HCT116 (cell line): Measurements from ENCODE around the gene ILDR2. TPM values are rescaled to one million over a fixed set of nuclear protein-coding genes. Genes with fewer than 3 reads are reported as not detected.

Experiments used
- ATAC-seq: fragments of 200-7000 bp; cut with Tn5 transposase; 2 replicates; pipeline ENCODE4 v1.9.1; 2020; ENCODE audit warnings: mild to moderate bottlenecking, moderate library complexity
- BruUV-seq: library from RNA; stranded (reverse); fragments of 400-500 nt; replicated peaks from 2 replicates; lab custom pipeline; 2021; lab: Mats Ljungman, UMichigan
- CTCF ChIA-PET: fragments of 300-600 bp; sonication (Branson Sonifier 250); formaldehyde crosslinking; loops from one replicate; lab custom pipeline; 2021; ENCODE audit warnings: antibody characterized with exemption; lab: Charles Lee
- POLR2A ChIA-PET: fragments of 300-600, 350-600 bp; sonication (Branson Sonifier 250); formaldehyde crosslinking; loops from one replicate; lab custom pipeline; 2021; ENCODE audit warnings: antibody characterized with exemption; lab: Charles Lee
- RAD21 ChIA-PET, 2 experiments: fragments of 300-600 bp; sonication (Branson Sonifier 250); formaldehyde crosslinking; loops; one replicate each; lab custom pipeline; 2023; ENCODE audit warnings: low total read pairs in 2 of 2; ENCODE audit not compliant: uncharacterized antibody in 2 of 2, unreplicated experiment in 2 of 2, low non-redundant PET in 1 of 2; lab: Charles Lee
- DNase-seq: peaks from one replicate; pipeline ENCODE4 v3.0.0-alpha.2; 2010; ENCODE audit warnings: low read depth, low spot score
- H2AFZ ChIP-seq: fragments of 200-600 bp; shearing (Covaris generic), sonication (generic); 2 replicates; pipeline ENCODE4 v1.6.1; 2017; ENCODE audit warnings: low read depth, mixed run types, mixed read lengths, antibody characterized with exemption, low read length; ENCODE audit not compliant: poor library complexity, severe bottlenecking
- H3K27ac ChIP-seq: 2 replicates; pipeline ENCODE4 v1.5.1; 2012; ENCODE audit warnings: low read depth, low read length
- H3K27me3 ChIP-seq: fragments of 200-600 bp; sonication (generic); 2 replicates; pipeline ENCODE4 v1.6.1; 2016; ENCODE audit warnings: mixed run types, low read length, mixed read lengths; ENCODE audit not compliant: insufficient read depth
- H3K36me3 ChIP-seq, 2 experiments: fragments of 200-500 bp in 1 of 2; fragments of 200-600 bp in 1 of 2; sonication (Bioruptor generic) in 1 of 2; sonication (generic) in 1 of 2; 2 replicates each; pipeline versions ENCODE4 v1.5.1 to v1.6.1; 2014 to 2016; ENCODE audit warnings: low read length in 2 of 2, inconsistent platforms in 1 of 2, mixed read lengths in 1 of 2, mixed run types in 1 of 2; ENCODE audit not compliant: insufficient read depth in 2 of 2, control insufficient read depth in 1 of 2
- H3K4me1 ChIP-seq, 2 experiments: fragments of 200-600 bp in 1 of 2; sonication (generic) in 1 of 2; 2 replicates each; pipeline versions ENCODE4 v1.5.1 to v1.6.1; 2012 to 2017; ENCODE audit warnings: low read length in 2 of 2, inconsistent platforms in 1 of 2, mild to moderate bottlenecking in 1 of 2, mixed read lengths in 1 of 2, mixed run types in 1 of 2, moderate library complexity in 1 of 2; ENCODE audit not compliant: insufficient read depth in 2 of 2, control insufficient read depth in 1 of 2
- H3K4me2 ChIP-seq: fragments of 200-600 bp; sonication (generic); 2 replicates; pipeline ENCODE4 v1.6.1; 2017; ENCODE audit warnings: mixed run types, low read length, mixed read lengths
- H3K4me3 ChIP-seq, 2 experiments: fragments of 200-600 bp in 1 of 2; sonication (generic) in 1 of 2; replicated peaks in 1 of 2; 2 replicates each; pipeline ENCODE4 v1.5.1; 2011 to 2016; ENCODE audit warnings: low read length in 2 of 2, control low read depth in 1 of 2, low read depth in 1 of 2, mild to moderate bottlenecking in 1 of 2, mixed read lengths in 1 of 2, mixed run types in 1 of 2
- H3K79me2 ChIP-seq: fragments of 200-600 bp; sonication (generic); 2 replicates; pipeline ENCODE4 v1.6.1; 2017; ENCODE audit warnings: mild to moderate bottlenecking, mixed run types, low read length, moderate library complexity, mixed read lengths; ENCODE audit not compliant: insufficient read depth
- H3K9ac ChIP-seq: fragments of 200-600 bp; sonication (generic); 2 replicates; pipeline ENCODE4 v1.6.1; 2016; ENCODE audit warnings: low read length, mixed read lengths
- H3K9me2 ChIP-seq: fragments of 200-600 bp; sonication (generic), shearing (Covaris generic); 2 replicates; pipeline ENCODE4 v1.6.1; 2017; ENCODE audit warnings: mixed run types, mild to moderate bottlenecking, moderate library complexity; ENCODE audit not compliant: insufficient read depth
- H3K9me3 ChIP-seq, 2 experiments: fragments of 200-500 bp in 1 of 2; fragments of 200-600 bp in 1 of 2; sonication (Bioruptor generic) in 1 of 2; sonication (generic) in 1 of 2; 2 replicates each; pipeline ENCODE4 v1.6.1; 2014 to 2017; ENCODE audit warnings: low read length in 2 of 2, mixed read lengths in 2 of 2, inconsistent platforms in 1 of 2, low read depth in 1 of 2, mild to moderate bottlenecking in 1 of 2, mixed run types in 1 of 2, moderate library complexity in 1 of 2; ENCODE audit not compliant: control insufficient read depth in 1 of 2, insufficient read depth in 1 of 2
- H4K20me1 ChIP-seq: fragments of 200-600 bp; sonication (generic), shearing (Covaris generic); 2 replicates; pipeline ENCODE4 v1.6.1; 2017; ENCODE audit warnings: mixed run types, mild to moderate bottlenecking, moderate library complexity; ENCODE audit not compliant: insufficient read depth
- ELF1 ChIP-seq: IDR thresholded peaks from 2 replicates; pipeline ENCODE4 v1.6.1; 2012; ENCODE audit warnings: low read depth, borderline replicate concordance
- EZH2phosphoT487 ChIP-seq: fragments of 200-600 bp; IDR thresholded peaks from 2 replicates; pipeline ENCODE4 v1.6.1; 2018; ENCODE audit warnings: antibody characterized with exemption, borderline replicate concordance
- TCF7L2 ChIP-seq: IDR thresholded peaks from 2 replicates; pipeline ENCODE4 v1.7.0; 2011; ENCODE audit warnings: borderline replicate concordance, inconsistent platforms; ENCODE audit not compliant: insufficient read depth, insufficient read length; ENCODE audit errors: extremely low read depth
- YY1 ChIP-seq: IDR thresholded peaks from 2 replicates; pipeline ENCODE4 v1.6.1; 2011; ENCODE audit warnings: low read length, low read depth, moderate library complexity, mild to moderate bottlenecking; ENCODE audit not compliant: insufficient replicate concordance; ENCODE audit errors: extremely low read depth
- intact Hi-C: fragments of 100-400 bp; cut with micrococcal nuclease; formaldehyde crosslinking; loops from 2 replicates; pipeline ENCODE4 v1.10.0; 2022
- total RNA-seq: library from RNA; stranded (reverse); gene quantifications from one replicate; pipeline ENCODE4 v1.2.1, GENCODE V29; 2021; ENCODE audit not compliant: unreplicated experiment
- TF ChIP-seq, protein P1 (sequence below): IDR thresholded peaks from 2 replicates; pipeline ENCODE4 v1.6.1; 2011; ENCODE audit warnings: mild to moderate bottlenecking, low read length, moderate library complexity; ENCODE audit not compliant: insufficient replicate concordance; ENCODE audit errors: extremely low read depth

Gene ILDR2
- total RNA-seq, 1 experiment from 2014 or later: 2.4 TPM

DNA sequence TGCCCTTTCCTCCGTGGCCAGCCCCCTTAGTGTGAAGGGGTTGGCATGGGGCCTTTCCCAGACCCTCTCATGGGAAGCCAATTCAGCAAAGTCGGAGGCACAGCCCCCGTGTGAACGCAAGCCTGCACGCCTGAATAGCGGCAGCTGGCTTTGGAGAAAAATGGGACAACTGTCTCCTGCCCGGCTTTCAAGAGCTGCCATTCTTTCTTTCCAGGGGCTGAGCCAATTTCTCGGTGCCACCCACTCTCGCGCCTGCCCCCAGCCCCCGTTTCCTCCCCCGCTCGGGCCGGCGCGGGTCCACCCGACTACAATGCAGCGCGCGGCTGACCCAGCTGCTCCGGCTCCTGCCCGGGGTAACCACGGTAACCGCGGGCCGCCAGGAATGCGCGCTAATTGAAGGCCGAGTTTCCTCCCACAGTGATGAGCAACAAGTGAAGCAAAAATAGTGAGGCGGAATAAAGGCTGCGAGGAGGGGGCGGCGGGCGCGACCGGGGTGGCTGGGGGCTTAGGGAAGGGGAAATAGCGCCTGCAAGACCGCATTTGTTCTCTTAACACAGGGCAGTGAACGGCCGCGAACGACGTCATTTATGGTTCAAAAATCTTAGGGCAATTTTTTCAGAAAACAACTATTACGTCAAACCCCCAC is 27.8 kb downstream of the ILDR2 start:
- CTCF ChIA-PET: no interaction called here
- Histone ChIP-seq H3K36me3 (no peaks in the 10 kb centered on the region), H3K9me2 (no peaks in the 10 kb centered on the region), H3K27ac (no peak overlapping the region), H3K9me3 (no peaks in the 10 kb centered on the region), H3K4me1 (peaks cover 7 to 9% of the 10 kb centered on the region in 2 experiments), H3K9ac (no peak overlapping the region), H4K20me1 (no peaks in the 10 kb centered on the region), H2AFZ (no peak overlapping the region), H3K4me2 (no peak overlapping the region), H3K4me3 (no peak overlapping the region), H3K79me2 (no peaks in the 10 kb centered on the region), H3K27me3 (no peaks in the 10 kb centered on the region)
- BruUV-seq: no TSS peak
- DNase-seq: no peak
- RAD21 ChIA-PET: no interaction called here
- TF ChIP-seq, protein P1, sequence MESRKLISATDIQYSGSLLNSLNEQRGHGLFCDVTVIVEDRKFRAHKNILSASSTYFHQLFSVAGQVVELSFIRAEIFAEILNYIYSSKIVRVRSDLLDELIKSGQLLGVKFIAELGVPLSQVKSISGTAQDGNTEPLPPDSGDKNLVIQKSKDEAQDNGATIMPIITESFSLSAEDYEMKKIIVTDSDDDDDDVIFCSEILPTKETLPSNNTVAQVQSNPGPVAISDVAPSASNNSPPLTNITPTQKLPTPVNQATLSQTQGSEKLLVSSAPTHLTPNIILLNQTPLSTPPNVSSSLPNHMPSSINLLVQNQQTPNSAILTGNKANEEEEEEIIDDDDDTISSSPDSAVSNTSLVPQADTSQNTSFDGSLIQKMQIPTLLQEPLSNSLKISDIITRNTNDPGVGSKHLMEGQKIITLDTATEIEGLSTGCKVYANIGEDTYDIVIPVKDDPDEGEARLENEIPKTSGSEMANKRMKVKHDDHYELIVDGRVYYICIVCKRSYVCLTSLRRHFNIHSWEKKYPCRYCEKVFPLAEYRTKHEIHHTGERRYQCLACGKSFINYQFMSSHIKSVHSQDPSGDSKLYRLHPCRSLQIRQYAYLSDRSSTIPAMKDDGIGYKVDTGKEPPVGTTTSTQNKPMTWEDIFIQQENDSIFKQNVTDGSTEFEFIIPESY: no peak
- TF ChIP-seq ELF1 (no peak), EZH2phosphoT487 (no peak), YY1 (no peak), TCF7L2 (no peak)
- no peak for ATAC-seq
- POLR2A ChIA-PET: no interaction called here
- intact Hi-C loops: no loop called here
